WTC11 (cell line): ENCODE measurements around the gene FRAT1. TPM values are rescaled to one million over a fixed set of nuclear protein-coding genes. Genes with fewer than 3 reads are reported as not detected.
"Not testable (repeated sequence)": the region's sequence is repeated elsewhere in the genome, so short reads cannot be mapped to it uniquely, and the experiment has no call there.

Source experiments
- ATAC-seq: fragments of 200-7000 bp; cut with Tn5 transposase; 2 replicates; pipeline ENCODE4 v1.10.0; 2021; ENCODE audit warnings: mild to moderate bottlenecking, moderate library complexity
- CTCF ChIA-PET: fragments of 300-600 bp; sonication (Branson Sonifier 250); formaldehyde crosslinking; loops from one replicate; lab custom pipeline; 2021; ENCODE audit warnings: antibody characterized with exemption; lab: Charles Lee
- POLR2A ChIA-PET: fragments of 350-600 bp; sonication (Branson Sonifier 250); formaldehyde crosslinking; loops from one replicate; lab custom pipeline; 2021; ENCODE audit warnings: antibody characterized with exemption; lab: Charles Lee
- DNase-seq: peaks from one replicate; pipeline ENCODE4 v3.0.0; 2021; ENCODE audit warnings: low spot score
- H3K27ac Mint-ChIP-seq: 2 replicates; pipeline ENCODE4 v1.8.0; 2021; ENCODE audit warnings: mixed read lengths
- H3K27me3 Mint-ChIP-seq: 2 replicates; pipeline ENCODE4 v1.8.0; 2021; ENCODE audit warnings: low read depth, mild to moderate bottlenecking, moderate library complexity, mixed read lengths
- H3K36me3 Mint-ChIP-seq: 2 replicates; pipeline ENCODE4 v1.8.0; 2021; ENCODE audit warnings: mixed read lengths
- H3K4me1 Mint-ChIP-seq: 2 replicates; pipeline ENCODE4 v1.8.0; 2022; ENCODE audit warnings: mixed read lengths
- H3K4me3 Mint-ChIP-seq: 2 replicates; pipeline ENCODE4 v1.8.0; 2021; ENCODE audit warnings: mild to moderate bottlenecking, moderate library complexity, mixed read lengths
- H3K9me3 Mint-ChIP-seq: 2 replicates; pipeline ENCODE4 v1.8.0; 2021; ENCODE audit warnings: mixed read lengths
- ATF1 ChIP-seq: sonication (generic); formaldehyde crosslinking; IDR thresholded peaks from 2 replicates; pipeline ENCODE4 v1.8.1; 2023; ENCODE audit warnings: mild to moderate bottlenecking, moderate library complexity, missing genetic modification reagents
- CDX4 ChIP-seq: fragments of 250-450 bp; sonication (Bioruptor Pico); IDR thresholded peaks from 2 replicates; pipeline ENCODE4 v1.9.0; 2021; ENCODE audit warnings: moderate library complexity, mild to moderate bottlenecking, inconsistent platforms, borderline replicate concordance
- FOXJ3 ChIP-seq: sonication (generic); formaldehyde crosslinking; IDR thresholded peaks from 2 replicates; pipeline ENCODE4 v1.9.0; 2021; ENCODE audit warnings: missing genetic modification reagents, mild to moderate bottlenecking, borderline replicate concordance
- FOXK1 ChIP-seq: sonication (generic); formaldehyde crosslinking; IDR thresholded peaks from 2 replicates; pipeline ENCODE4 v1.8.0; 2022; ENCODE audit warnings: mild to moderate bottlenecking, moderate library complexity, missing genetic modification reagents
- FOXP4 ChIP-seq: sonication (generic); formaldehyde crosslinking; IDR thresholded peaks from 2 replicates; pipeline ENCODE4 v1.8.0; 2022; ENCODE audit warnings: mild to moderate bottlenecking, missing genetic modification reagents
- IRF1 ChIP-seq: sonication (generic); formaldehyde crosslinking; IDR thresholded peaks from 2 replicates; pipeline ENCODE4 v1.8.0; 2023; ENCODE audit warnings: missing genetic modification reagents
- NFATC4 ChIP-seq: fragments of 250-450 bp; sonication (Bioruptor Pico); IDR thresholded peaks from 2 replicates; pipeline ENCODE4 v1.9.0; 2021; ENCODE audit warnings: mild to moderate bottlenecking
- NR2C2 ChIP-seq: sonication (generic); formaldehyde crosslinking; IDR thresholded peaks from 2 replicates; pipeline ENCODE4 v1.8.0; 2022; ENCODE audit warnings: mild to moderate bottlenecking, missing genetic modification reagents
- NR3C1 ChIP-seq: sonication (generic); formaldehyde crosslinking; conservative IDR thresholded peaks from 2 replicates; pipeline ENCODE4 v1.8.1; 2023; ENCODE audit warnings: low read depth, mild to moderate bottlenecking, missing genetic modification reagents
- OVOL2 ChIP-seq: fragments of 250-450 bp; sonication (Bioruptor Pico); IDR thresholded peaks from 2 replicates; pipeline ENCODE4 v1.9.0; 2021; ENCODE audit warnings: mild to moderate bottlenecking, borderline replicate concordance
- RELA ChIP-seq: sonication (generic); formaldehyde crosslinking; IDR thresholded peaks from 2 replicates; pipeline ENCODE4 v1.8.1; 2022; ENCODE audit warnings: missing genetic modification reagents, mild to moderate bottlenecking, borderline replicate concordance
- RORB ChIP-seq: fragments of 250-450 bp; sonication (Bioruptor Pico); IDR thresholded peaks from 2 replicates; pipeline ENCODE4 v1.9.0; 2021; ENCODE audit warnings: mild to moderate bottlenecking
- SP1 ChIP-seq: sonication (generic); formaldehyde crosslinking; conservative IDR thresholded peaks from 2 replicates; pipeline ENCODE4 v1.8.1; 2022; ENCODE audit warnings: missing genetic modification reagents
- TEAD1 ChIP-seq: sonication (generic); formaldehyde crosslinking; IDR thresholded peaks from 2 replicates; pipeline ENCODE4 v1.8.0; 2022; ENCODE audit warnings: mild to moderate bottlenecking, missing genetic modification reagents
- TEAD4 ChIP-seq: sonication (generic); formaldehyde crosslinking; IDR thresholded peaks from 2 replicates; pipeline ENCODE4 v1.8.0; 2022; ENCODE audit warnings: mild to moderate bottlenecking, missing genetic modification reagents
- ZBTB43 ChIP-seq: sonication (generic); formaldehyde crosslinking; IDR thresholded peaks from 2 replicates; pipeline ENCODE4 v1.8.1; 2023; ENCODE audit warnings: mild to moderate bottlenecking, missing genetic modification reagents
- ZNF121 ChIP-seq: sonication (generic); formaldehyde crosslinking; IDR thresholded peaks from 2 replicates; pipeline ENCODE4 v1.8.0; 2023; ENCODE audit warnings: missing genetic modification reagents
- ZNF138 ChIP-seq: sonication (generic); formaldehyde crosslinking; conservative IDR thresholded peaks from 2 replicates; pipeline ENCODE4 v1.8.1; 2022; ENCODE audit warnings: mild to moderate bottlenecking, moderate library complexity, missing genetic modification reagents
- total RNA-seq: library from RNA; stranded (reverse); gene quantifications from 3 replicates; pipeline ENCODE4 v1.2.3, GENCODE V29; 2021
- TF ChIP-seq, protein P1 (sequence below): fragments of 250-450 bp; sonication (Bioruptor Pico); IDR thresholded peaks from 2 replicates; pipeline ENCODE4 v1.9.0; 2021; ENCODE audit warnings: mild to moderate bottlenecking
- TF ChIP-seq, protein P2 (sequence below): sonication (generic); formaldehyde crosslinking; IDR thresholded peaks from 2 replicates; pipeline ENCODE4 v1.8.1; 2023; ENCODE audit warnings: mild to moderate bottlenecking, missing genetic modification reagents, moderate library complexity
- TF ChIP-seq, protein P3 (sequence below): sonication (generic); formaldehyde crosslinking; IDR thresholded peaks from 2 replicates; pipeline ENCODE4 v1.8.1; 2022; ENCODE audit warnings: mild to moderate bottlenecking, missing genetic modification reagents, moderate library complexity, borderline replicate concordance

Gene FRAT1
- total RNA-seq, 1 experiment from 2014 or later: 8.2 TPM

DNA sequence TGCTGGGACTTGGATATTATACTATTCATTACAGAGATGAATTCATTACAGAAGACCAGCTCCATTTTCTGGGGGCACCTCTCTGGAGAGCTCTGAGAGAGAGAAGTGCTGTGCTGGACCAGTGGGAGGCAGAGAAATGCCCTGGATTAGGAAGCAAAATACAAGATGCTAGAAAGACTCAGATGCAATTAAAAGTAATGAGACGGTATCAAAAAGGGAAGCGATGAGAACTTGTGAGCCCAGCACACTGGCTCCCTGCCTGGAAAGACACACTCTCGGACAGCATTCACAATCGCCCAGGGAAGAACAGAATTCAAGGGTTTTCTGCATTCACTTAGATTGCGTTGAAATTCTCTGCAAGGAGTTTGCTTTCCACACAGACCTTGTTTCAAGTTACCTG lies 19.0 kb downstream of the FRAT1 start:
- no peak for TF ChIP-seq NR2C2 (CRISPR knock-in tag)
- TF ChIP-seq, protein P1, sequence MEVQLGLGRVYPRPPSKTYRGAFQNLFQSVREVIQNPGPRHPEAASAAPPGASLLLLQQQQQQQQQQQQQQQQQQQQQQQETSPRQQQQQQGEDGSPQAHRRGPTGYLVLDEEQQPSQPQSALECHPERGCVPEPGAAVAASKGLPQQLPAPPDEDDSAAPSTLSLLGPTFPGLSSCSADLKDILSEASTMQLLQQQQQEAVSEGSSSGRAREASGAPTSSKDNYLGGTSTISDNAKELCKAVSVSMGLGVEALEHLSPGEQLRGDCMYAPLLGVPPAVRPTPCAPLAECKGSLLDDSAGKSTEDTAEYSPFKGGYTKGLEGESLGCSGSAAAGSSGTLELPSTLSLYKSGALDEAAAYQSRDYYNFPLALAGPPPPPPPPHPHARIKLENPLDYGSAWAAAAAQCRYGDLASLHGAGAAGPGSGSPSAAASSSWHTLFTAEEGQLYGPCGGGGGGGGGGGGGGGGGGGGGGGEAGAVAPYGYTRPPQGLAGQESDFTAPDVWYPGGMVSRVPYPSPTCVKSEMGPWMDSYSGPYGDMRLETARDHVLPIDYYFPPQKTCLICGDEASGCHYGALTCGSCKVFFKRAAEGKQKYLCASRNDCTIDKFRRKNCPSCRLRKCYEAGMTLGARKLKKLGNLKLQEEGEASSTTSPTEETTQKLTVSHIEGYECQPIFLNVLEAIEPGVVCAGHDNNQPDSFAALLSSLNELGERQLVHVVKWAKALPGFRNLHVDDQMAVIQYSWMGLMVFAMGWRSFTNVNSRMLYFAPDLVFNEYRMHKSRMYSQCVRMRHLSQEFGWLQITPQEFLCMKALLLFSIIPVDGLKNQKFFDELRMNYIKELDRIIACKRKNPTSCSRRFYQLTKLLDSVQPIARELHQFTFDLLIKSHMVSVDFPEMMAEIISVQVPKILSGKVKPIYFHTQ: no peak
- no peak for TF ChIP-seq FOXK1
- no peak for TF ChIP-seq FOXJ3 (CRISPR knock-in tag)
- TF ChIP-seq RELA (CRISPR knock-in tag): no peak
- no peak for TF ChIP-seq RORB (CRISPR knock-in tag)
- no peak for TF ChIP-seq ZNF121 (CRISPR knock-in tag)
- no peak for TF ChIP-seq TEAD4 (CRISPR knock-in tag)
- TF ChIP-seq ATF1 (CRISPR knock-in tag): no peak
- TF ChIP-seq, protein P2, sequence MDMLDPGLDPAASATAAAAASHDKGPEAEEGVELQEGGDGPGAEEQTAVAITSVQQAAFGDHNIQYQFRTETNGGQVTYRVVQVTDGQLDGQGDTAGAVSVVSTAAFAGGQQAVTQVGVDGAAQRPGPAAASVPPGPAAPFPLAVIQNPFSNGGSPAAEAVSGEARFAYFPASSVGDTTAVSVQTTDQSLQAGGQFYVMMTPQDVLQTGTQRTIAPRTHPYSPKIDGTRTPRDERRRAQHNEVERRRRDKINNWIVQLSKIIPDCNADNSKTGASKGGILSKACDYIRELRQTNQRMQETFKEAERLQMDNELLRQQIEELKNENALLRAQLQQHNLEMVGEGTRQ: no peak
- peaks cover 47% of the 10 kb centered on the region for H3K4me1 Mint-ChIP-seq
- ATAC-seq (no peak), DNase-seq (no peak)
- CTCF ChIA-PET: interaction anchor here (0.6 to 1.0 kb wide), 2 partner anchors 8 to 17 kb away, joined by 3 to 5 read pairs; no protein-coding TSS in a partner anchor
- H3K9me3 Mint-ChIP-seq: no peaks in the 10 kb centered on the region
- no peaks in the 10 kb centered on the region for H3K27me3 Mint-ChIP-seq
- POLR2A ChIA-PET: no interaction called here
- H3K36me3 Mint-ChIP-seq: no peaks in the 10 kb centered on the region
- peak overlapping the region; percentile 60 for H3K4me3 Mint-ChIP-seq
- peak overlapping the region; percentile 92 for H3K27ac Mint-ChIP-seq

DNA sequence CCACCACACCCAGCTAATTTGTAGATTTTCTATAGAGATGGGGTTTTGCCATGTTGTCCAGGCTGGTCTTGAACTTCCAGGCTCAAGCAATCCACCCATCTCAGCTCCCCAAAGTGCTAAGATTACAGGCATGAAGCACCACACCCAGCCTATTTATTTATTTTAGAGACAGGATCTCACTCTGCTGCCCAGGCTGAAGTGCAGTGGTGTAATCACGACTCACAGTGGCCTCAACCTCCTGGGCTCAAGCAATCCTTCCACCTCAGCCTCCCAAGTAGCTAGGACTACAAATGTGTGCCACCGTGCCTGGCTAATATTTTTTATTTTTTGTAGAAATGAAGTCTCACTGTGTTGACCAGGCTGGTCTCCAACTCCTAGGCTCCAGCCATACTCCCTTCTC lies 22.3 kb downstream of the FRAT1 start:
- no peak for TF ChIP-seq CDX4 (CRISPR knock-in tag)
- TF ChIP-seq OVOL2 (CRISPR knock-in tag): no peak
- TF ChIP-seq NR3C1 (CRISPR knock-in tag): no peak
- TF ChIP-seq TEAD1 (CRISPR knock-in tag): no peak
- no peak for TF ChIP-seq IRF1
- no peak for TF ChIP-seq FOXP4
- TF ChIP-seq SP1 (CRISPR knock-in tag): no peak
- no peak for TF ChIP-seq ZBTB43 (CRISPR knock-in tag)
- TF ChIP-seq, protein P3, sequence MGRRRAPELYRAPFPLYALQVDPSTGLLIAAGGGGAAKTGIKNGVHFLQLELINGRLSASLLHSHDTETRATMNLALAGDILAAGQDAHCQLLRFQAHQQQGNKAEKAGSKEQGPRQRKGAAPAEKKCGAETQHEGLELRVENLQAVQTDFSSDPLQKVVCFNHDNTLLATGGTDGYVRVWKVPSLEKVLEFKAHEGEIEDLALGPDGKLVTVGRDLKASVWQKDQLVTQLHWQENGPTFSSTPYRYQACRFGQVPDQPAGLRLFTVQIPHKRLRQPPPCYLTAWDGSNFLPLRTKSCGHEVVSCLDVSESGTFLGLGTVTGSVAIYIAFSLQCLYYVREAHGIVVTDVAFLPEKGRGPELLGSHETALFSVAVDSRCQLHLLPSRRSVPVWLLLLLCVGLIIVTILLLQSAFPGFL (CRISPR knock-in tag): no peak
- TF ChIP-seq ZNF138: no peak
- TF ChIP-seq NFATC4 (CRISPR knock-in tag): no peak
- no peaks in the 10 kb centered on the region for H3K27me3 Mint-ChIP-seq
- H3K27ac Mint-ChIP-seq: no peak overlapping the region
- peaks cover 38% of the 10 kb centered on the region for H3K4me1 Mint-ChIP-seq
- H3K9me3 Mint-ChIP-seq: no peaks in the 10 kb centered on the region
- ATAC-seq (no peak), DNase-seq (no peak)
- ChIA-PET POLR2A (interaction anchor here (0.6 kb wide), 1 partner anchor 56 kb away, joined by 5 read pairs; no protein-coding TSS in a partner anchor), CTCF (no interaction called here)
- no peaks in the 10 kb centered on the region for H3K36me3 Mint-ChIP-seq
- H3K4me3 Mint-ChIP-seq: no peak overlapping the region

GRCh38 chr10:97343664-97344063 lies 24.6 kb downstream of the FRAT1 start:
- H3K36me3 Mint-ChIP-seq, ATAC-seq, H3K27ac Mint-ChIP-seq, H3K4me3 Mint-ChIP-seq, H3K27me3 Mint-ChIP-seq, POLR2A ChIA-PET, H3K9me3 Mint-ChIP-seq, CTCF ChIA-PET, DNase-seq: not testable (repeated sequence)
- peaks cover 22% of the 10 kb centered on the region for H3K4me1 Mint-ChIP-seq
